HepG2 (cell line): Measurements from ENCODE around the gene LSM12. TPM values are rescaled to one million over a fixed set of nuclear protein-coding genes. Genes with fewer than 3 reads are reported as not detected.

Experiments used
- BCLAF1 ChIP-seq: fragments of 450-650 bp; IDR thresholded peaks from 2 replicates; pipeline ENCODE4 v1.6.1; 2017; ENCODE audit warnings: mild to moderate bottlenecking
- FOXK2 ChIP-seq: fragments of 450-650 bp; IDR thresholded peaks from 2 replicates; pipeline ENCODE4 v1.6.1; 2016
- FOXP4 ChIP-seq: sonication (generic); formaldehyde crosslinking; IDR thresholded peaks from 2 replicates; pipeline ENCODE4 v1.4.0; 2020; ENCODE audit warnings: missing genetic modification reagents
- GABPA ChIP-seq, 2 experiments: IDR thresholded peaks; 2 replicates each; pipeline ENCODE4 v1.6.1; 2011 to 2016; ENCODE audit warnings: low read depth in 2 of 2, low read length in 1 of 2, missing biosample characterization in 1 of 2, missing genetic modification characterization in 1 of 2
- GATAD2A ChIP-seq: IDR thresholded peaks from 2 replicates; pipeline ENCODE4 v1.6.1; 2016
- HIC2 ChIP-seq: sonication (generic); formaldehyde crosslinking; IDR thresholded peaks from 2 replicates; pipeline ENCODE4 v1.9.0; 2022; ENCODE audit warnings: low read depth, missing genetic modification reagents
- HOXD1 ChIP-seq: sonication (generic); formaldehyde crosslinking; IDR thresholded peaks from 2 replicates; pipeline ENCODE4 v1.5.0; 2020; ENCODE audit warnings: missing genetic modification reagents
- IRX3 ChIP-seq: sonication (generic); formaldehyde crosslinking; IDR thresholded peaks from 2 replicates; pipeline ENCODE4 v1.8.1; 2023; ENCODE audit warnings: mild to moderate bottlenecking, low read depth, missing genetic modification reagents, borderline replicate concordance
- MTF2 ChIP-seq: sonication (generic); formaldehyde crosslinking; IDR thresholded peaks from 2 replicates; pipeline ENCODE4 v1.5.0; 2020; ENCODE audit warnings: missing genetic modification reagents, borderline replicate concordance
- MZF1 ChIP-seq: sonication (generic); formaldehyde crosslinking; IDR thresholded peaks from 2 replicates; pipeline ENCODE4 v1.8.1; 2023; ENCODE audit warnings: mild to moderate bottlenecking, missing genetic modification reagents, borderline replicate concordance
- SPEN ChIP-seq: sonication (generic); formaldehyde crosslinking; IDR thresholded peaks from 2 replicates; pipeline ENCODE4 v1.5.1; 2020; ENCODE audit warnings: low read depth, mild to moderate bottlenecking, missing genetic modification reagents
- THAP11 ChIP-seq: IDR thresholded peaks from 2 replicates; pipeline ENCODE4 v1.6.1; 2016; ENCODE audit warnings: missing biosample characterization, missing genetic modification reagents
- TRIM24 ChIP-seq: sonication (generic); formaldehyde crosslinking; IDR thresholded peaks from 2 replicates; pipeline ENCODE4 v1.8.0; 2022; ENCODE audit warnings: mild to moderate bottlenecking, missing genetic modification reagents
- ZBTB1 ChIP-seq: sonication (generic); formaldehyde crosslinking; IDR thresholded peaks from 2 replicates; pipeline ENCODE4 v1.4.0; 2020; ENCODE audit warnings: missing genetic modification reagents, borderline replicate concordance
- ZNF260 ChIP-seq: sonication (generic); formaldehyde crosslinking; IDR thresholded peaks from 2 replicates; pipeline ENCODE4 v1.4.0; 2020; ENCODE audit warnings: missing genetic modification reagents, low read depth, mild to moderate bottlenecking, borderline replicate concordance
- ZSCAN31 ChIP-seq: sonication (generic); formaldehyde crosslinking; IDR thresholded peaks from 2 replicates; pipeline ENCODE4 v1.5.0; 2020; ENCODE audit warnings: low read depth, mild to moderate bottlenecking, missing genetic modification reagents
- polyA plus RNA-seq, 8 experiments: library from polyadenylated mRNA; depleted of rRNA in 3 of 8; stranded (reverse) in 7 of 8; unstranded in 1 of 8; fragments of >200 nt; fragmentation: Illumina TruSeq in 4 of 8; extraction: Trizol in 4 of 8; gene quantifications; 2 replicates each; pipeline versions ENCODE4 v1.2.1 to v1.2.3, GENCODE V29; 2011 to 2016; ENCODE audit warnings: low read depth in 4 of 8, missing spikeins in 1 of 8, mixed read lengths in 1 of 8; ENCODE audit not compliant: insufficient read depth in 1 of 8
- total RNA-seq, 5 experiments: library from RNA; depleted of rRNA; stranded (reverse); fragments of >200 nt; fragmentation: Illumina TruSeq; extraction: Trizol; gene quantifications; 2 replicates each; pipeline ENCODE4 v1.2.3, GENCODE V29; 2016; ENCODE audit warnings: low read depth in 1 of 5
- TF ChIP-seq, protein P1 (sequence below): sonication (generic); formaldehyde crosslinking; IDR thresholded peaks from 2 replicates; pipeline ENCODE4 v1.4.0; 2020; ENCODE audit warnings: missing genetic modification reagents

The LSM12 gene
- total and polyA plus RNA-seq, 2 of the 13 experiments (the other 11 are each of a cell fraction or from before 2014, with no cell fraction given): 52.8 to 55.7 TPM

- TF ChIP-seq SPEN (CRISPR knock-in tag) (no peak), HOXD1 (CRISPR knock-in tag) (no peak), ZNF260 (CRISPR knock-in tag) (no peak), HIC2 (no peak; the same call in 1 of the 2 replicates), MTF2 (CRISPR knock-in tag) (no peak), FOXP4 (peak; percentile 76), ZBTB1 (CRISPR knock-in tag) (no peak), GATAD2A (CRISPR knock-in tag) (no peak; the same call in 1 of the 2 replicates), TRIM24 (CRISPR knock-in tag) (no peak), MZF1 (CRISPR knock-in tag) (no peak), BCLAF1 (no peak), FOXK2 (no peak), ZSCAN31 (CRISPR knock-in tag) (peak; percentile 34; the same call in 1 of the 2 replicates), IRX3 (no peak), THAP11 (CRISPR knock-in tag) (no peak), GABPA (IDR thresholded peaks at IDR 0.05; ENCODE audit: low read depth, low read length) (no peak), GABPA (CRISPR knock-in tag; IDR thresholded peaks at IDR 0.05; ENCODE audit: low read depth) (no peak)
- TF ChIP-seq, protein P1, sequence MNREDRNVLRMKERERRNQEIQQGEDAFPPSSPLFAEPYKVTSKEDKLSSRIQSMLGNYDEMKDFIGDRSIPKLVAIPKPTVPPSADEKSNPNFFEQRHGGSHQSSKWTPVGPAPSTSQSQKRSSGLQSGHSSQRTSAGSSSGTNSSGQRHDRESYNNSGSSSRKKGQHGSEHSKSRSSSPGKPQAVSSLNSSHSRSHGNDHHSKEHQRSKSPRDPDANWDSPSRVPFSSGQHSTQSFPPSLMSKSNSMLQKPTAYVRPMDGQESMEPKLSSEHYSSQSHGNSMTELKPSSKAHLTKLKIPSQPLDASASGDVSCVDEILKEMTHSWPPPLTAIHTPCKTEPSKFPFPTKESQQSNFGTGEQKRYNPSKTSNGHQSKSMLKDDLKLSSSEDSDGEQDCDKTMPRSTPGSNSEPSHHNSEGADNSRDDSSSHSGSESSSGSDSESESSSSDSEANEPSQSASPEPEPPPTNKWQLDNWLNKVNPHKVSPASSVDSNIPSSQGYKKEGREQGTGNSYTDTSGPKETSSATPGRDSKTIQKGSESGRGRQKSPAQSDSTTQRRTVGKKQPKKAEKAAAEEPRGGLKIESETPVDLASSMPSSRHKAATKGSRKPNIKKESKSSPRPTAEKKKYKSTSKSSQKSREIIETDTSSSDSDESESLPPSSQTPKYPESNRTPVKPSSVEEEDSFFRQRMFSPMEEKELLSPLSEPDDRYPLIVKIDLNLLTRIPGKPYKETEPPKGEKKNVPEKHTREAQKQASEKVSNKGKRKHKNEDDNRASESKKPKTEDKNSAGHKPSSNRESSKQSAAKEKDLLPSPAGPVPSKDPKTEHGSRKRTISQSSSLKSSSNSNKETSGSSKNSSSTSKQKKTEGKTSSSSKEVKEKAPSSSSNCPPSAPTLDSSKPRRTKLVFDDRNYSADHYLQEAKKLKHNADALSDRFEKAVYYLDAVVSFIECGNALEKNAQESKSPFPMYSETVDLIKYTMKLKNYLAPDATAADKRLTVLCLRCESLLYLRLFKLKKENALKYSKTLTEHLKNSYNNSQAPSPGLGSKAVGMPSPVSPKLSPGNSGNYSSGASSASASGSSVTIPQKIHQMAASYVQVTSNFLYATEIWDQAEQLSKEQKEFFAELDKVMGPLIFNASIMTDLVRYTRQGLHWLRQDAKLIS (CRISPR knock-in tag): no peak
Observed at GRCh38 chr17:44076716-44077594, 10.5 kb upstream of the LSM12 start (continued).
